Right cardiac atrium (tissue), 5 donors: Measurements from ENCODE around the gene HOXD3. TPM values are rescaled to one million over a fixed set of nuclear protein-coding genes. Genes with fewer than 3 reads are reported as not detected.
A peak's percentile ranks its signal among the peaks of the same experiment; 100 is the strongest.

ENCODE experiments used
- ATAC-seq, 2 donors: fragments of 200-7000 bp; cut with Tn5 transposase; one replicate each; pipeline versions ENCODE4 v1.8.0 to v1.9.1; 2020; ENCODE audit warnings: moderate library complexity in 2 of 2, mild to moderate bottlenecking in 1 of 2
- DNase-seq, 3 donors: peaks; one replicate each; pipeline ENCODE4 v3.0.0-alpha.2; 2020
- H3K27ac ChIP-seq: one replicate; pipeline ENCODE4 v1.5.1; 2013; ENCODE audit warnings: mild to moderate bottlenecking, low read length, control low read depth, moderate library complexity
- H3K27me3 ChIP-seq: one replicate; pipeline ENCODE4 v1.6.1; 2013; ENCODE audit not compliant: control insufficient read depth, insufficient read depth
- H3K4me1 ChIP-seq: one replicate; pipeline ENCODE4 v1.6.1; 2013; ENCODE audit warnings: low read length; ENCODE audit not compliant: control insufficient read depth, insufficient read depth
- H3K4me3 ChIP-seq: one replicate; pipeline ENCODE4 v1.5.1; 2013; ENCODE audit warnings: low read length, control low read depth
- H3K9me3 ChIP-seq: one replicate; pipeline ENCODE4 v1.6.1; 2013; ENCODE audit warnings: low read length; ENCODE audit not compliant: control insufficient read depth
- WGBS: extraction: QIAGEN DNeasy Blood & Tissue Kit; methylation state at CpG from one replicate; pipeline ENCODE4 v1.1.7; 2013; 5-methylcytosine and 5-hydroxymethylcytosine counted together
- intact Hi-C, 4 donors: fragments of 100-400 bp; cut with DNase I; formaldehyde crosslinking; loops; one replicate each; pipeline versions ENCODE4 v1.11.0 to v1.14.0; 2022 to 2023
- polyA plus RNA-seq: library from polyadenylated mRNA; stranded (reverse); fragments of 200-250 nt; gene quantifications from one replicate; pipeline ENCODE4 v1.2.3, GENCODE V29; 2013
- total RNA-seq, 4 donors: library from RNA; stranded (reverse); fragmentation: NEBNext Ultra II Directional; extraction: Animal tissue kit (Norgen Biotek cat#: 25700); gene quantifications; one replicate each; pipeline ENCODE4 v1.2.1, GENCODE V29; 2021
- donor health status: healthy with polysubstance abuse.
- donor health status: DM: no; HTN: yes; CAD: no.
- donor health status: DM: no; HTN: no; CAD: no.
- donor health status: DM: no; HTN: yes; CAD: no; lungs with severe emphysema.
- donor health status: DM: yes; HTN: yes; CAD: no.

The HOXD3 gene
- total and polyA plus RNA-seq, 5 donors = 0.16 TPM; not detected in 4

GRCh38 chr2:176169711-176170110 is 12.6 kb downstream of the HOXD3 start:
- intact Hi-C loops = no loop called here
- Histone ChIP-seq H3K27me3 (peaks cover 11% of the 10 kb centered on the region), H3K4me3 (no peak overlapping the region), H3K27ac (no peak overlapping the region), H3K4me1 (no peaks in the 10 kb centered on the region), H3K9me3 (no peaks in the 10 kb centered on the region)
- DNase-seq (no peak), ATAC-seq (no peak)
- 65% methylated on average over 2 of the region's 2 CpGs for WGBS

- ATAC-seq (no peak), DNase-seq (no peak)
- intact Hi-C loops = no loop called here
- Histone ChIP-seq H3K4me1 (no peaks in the 10 kb centered on the region), H3K27ac (no peak overlapping the region), H3K27me3 (peaks cover 11% of the 10 kb centered on the region), H3K4me3 (no peak overlapping the region), H3K9me3 (no peaks in the 10 kb centered on the region)
- WGBS = 89% methylated on average over 1 of the region's 1 CpG
These were observed 13.6 kb downstream of the HOXD3 start for GRCh38 chr2:176170602-176171305.

- no peak overlapping the region for H3K4me3 ChIP-seq
- H3K4me1 ChIP-seq = no peaks in the 10 kb centered on the region
- no peaks in the 10 kb centered on the region for H3K9me3 ChIP-seq
- ATAC-seq = peak in 1 of 2 donors; percentile 38
- no peak for DNase-seq
- H3K27me3 ChIP-seq = peaks cover 11% of the 10 kb centered on the region
- 15% methylated on average over 51 of the region's 51 CpGs for WGBS
- H3K27ac ChIP-seq = no peak overlapping the region
- intact Hi-C loops = no loop called here
These were observed 14.4 kb downstream of the HOXD3 start for GRCh38 chr2:176171351-176172006.

GRCh38 chr2:176172007-176172894 is 15.1 kb downstream of the HOXD3 start:
- ATAC-seq (no peak), DNase-seq (no peak)
- 17% methylated on average over 60 of the region's 60 CpGs for WGBS
- intact Hi-C loops = no loop called here
- Histone ChIP-seq H3K9me3 (no peaks in the 10 kb centered on the region), H3K27ac (no peak overlapping the region), H3K4me3 (no peak overlapping the region), H3K27me3 (peaks cover 10% of the 10 kb centered on the region), H3K4me1 (no peaks in the 10 kb centered on the region)

- Histone ChIP-seq H3K4me3 (no peak overlapping the region), H3K27me3 (peaks cover 7% of the 10 kb centered on the region)
These were observed 15.9 kb downstream of the HOXD3 start for GRCh38 chr2:176172895-176173566.

GRCh38 chr2:176173567-176174381 is 16.7 kb downstream of the HOXD3 start:
- Histone ChIP-seq H3K4me1 (no peaks in the 10 kb centered on the region), H3K4me3 (no peak overlapping the region), H3K9me3 (no peaks in the 10 kb centered on the region), H3K27me3 (peaks cover 7% of the 10 kb centered on the region), H3K27ac (no peak overlapping the region)
- intact Hi-C loops = no loop called here
- ATAC-seq (no peak), DNase-seq (no peak)
- WGBS = 14% methylated on average over 7 of the region's 7 CpGs

More at GRCh38 chr2:176172895-176173566, 15.9 kb downstream of the HOXD3 start:
- Histone ChIP-seq H3K4me1 (no peaks in the 10 kb centered on the region), H3K9me3 (no peaks in the 10 kb centered on the region), H3K27ac (no peak overlapping the region)
- WGBS = 28% methylated on average over 14 of the region's 14 CpGs
- ATAC-seq = no peak
- intact Hi-C loops = no loop called here
- DNase-seq = no peak

- no peak overlapping the region for H3K4me3 ChIP-seq
- DNase-seq (no peak), ATAC-seq (no peak)
- H3K27ac ChIP-seq = no peak overlapping the region
- intact Hi-C loops = no loop called here
- WGBS = 12% methylated on average over 14 of the region's 14 CpGs
- no peaks in the 10 kb centered on the region for H3K9me3 ChIP-seq
- H3K4me1 ChIP-seq = no peaks in the 10 kb centered on the region
- peaks cover 7% of the 10 kb centered on the region for H3K27me3 ChIP-seq
These were observed 17.3 kb downstream of the HOXD3 start for GRCh38 chr2:176174382-176174823.

- H3K27me3 ChIP-seq = peaks cover 3% of the 10 kb centered on the region
- WGBS = 27% methylated on average over 47 of the region's 47 CpGs
- no peak overlapping the region for H3K4me3 ChIP-seq
These were observed 18.0 kb downstream of the HOXD3 start for GRCh38 chr2:176174824-176175708.

GRCh38 chr2:176175709-176176607 is 18.9 kb downstream of the HOXD3 start:
- H3K27me3 ChIP-seq = peaks cover 4% of the 10 kb centered on the region
- no peaks in the 10 kb centered on the region for H3K4me1 ChIP-seq
- H3K27ac ChIP-seq = no peak overlapping the region
- DNase-seq = no peak
- ATAC-seq = no peak
- no peak overlapping the region for H3K4me3 ChIP-seq
- no peaks in the 10 kb centered on the region for H3K9me3 ChIP-seq
- WGBS = 79% methylated on average over 7 of the region's 7 CpGs
- intact Hi-C loops = no loop called here

More at GRCh38 chr2:176174824-176175708, 18.0 kb downstream of the HOXD3 start:
- no peaks in the 10 kb centered on the region for H3K9me3 ChIP-seq
- no peak for DNase-seq
- ATAC-seq = no peak
- H3K4me1 ChIP-seq = no peaks in the 10 kb centered on the region
- intact Hi-C loops = no loop called here
- no peak overlapping the region for H3K27ac ChIP-seq
